ENCODE measurements around the gene SEMA5A. TPM values are rescaled to one million over a fixed set of nuclear protein-coding genes. Genes with fewer than 3 reads are reported as not detected.

The SEMA5A gene
- polyA plus RNA-seq, 1 donor (not counting 4 experiments of a cell fraction or from before 2014, with no cell fraction given) = 0.16 TPM

DNA sequence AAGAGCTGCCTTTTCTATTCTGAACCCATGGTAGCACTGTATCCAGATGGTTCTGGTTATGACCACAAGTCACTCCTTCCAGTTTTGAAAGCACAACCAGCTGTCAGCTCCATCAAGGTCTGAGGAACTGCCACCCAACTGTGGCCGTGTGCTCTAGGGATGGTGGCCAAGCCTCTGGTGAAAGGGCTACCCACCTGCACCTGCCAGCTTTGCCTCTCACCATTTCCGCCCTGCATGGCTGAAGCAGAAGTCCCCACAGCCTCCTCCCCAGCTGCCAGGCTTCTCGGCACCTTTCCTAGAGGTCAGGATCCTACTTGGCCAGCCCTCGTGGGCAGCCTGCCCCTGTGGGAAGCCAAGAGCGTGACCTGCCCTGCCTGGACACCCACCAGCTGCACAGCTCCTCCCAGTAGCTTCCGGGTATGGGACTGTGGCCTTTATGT lies 16.8 kb downstream of the SEMA5A start:
- Histone ChIP-seq H3K27me3 (ENCODE audit: control insufficient read depth, extremely low read depth, insufficient read depth, low read length) (no peaks in the 10 kb centered on the region), H2AFZ (ENCODE audit: control insufficient read depth, low read length) (no peak overlapping the region), H3K9me3 (ENCODE audit: control insufficient read depth, low read depth, low read length) (no peaks in the 10 kb centered on the region), H3K4me3 (ENCODE audit: control insufficient read depth in 2 of 3, extremely low read depth in 1 of 3, insufficient read depth in 2 of 3, low read depth in 1 of 3, low read length in 3 of 3) (no peak overlapping the region), H3K9ac (ENCODE audit: control insufficient read depth, extremely low read depth, insufficient read depth, low read length) (no peak overlapping the region), H3K79me2 (ENCODE audit: control insufficient read depth, insufficient read depth, low read length) (no peaks in the 10 kb centered on the region), H3K9me1 (ENCODE audit: control insufficient read depth, extremely low read depth, insufficient read depth, low read length) (no peaks in the 10 kb centered on the region), H3K4me1 (ENCODE audit: control insufficient read depth, extremely low read depth, insufficient read depth, low read length) (no peaks in the 10 kb centered on the region), H4K20me1 (ENCODE audit: control insufficient read depth, extremely low read depth, insufficient read depth, low read length) (no peaks in the 10 kb centered on the region), H3K4me2 (ENCODE audit: control insufficient read depth, extremely low read depth, insufficient read depth, low read depth, low read length) (no peak overlapping the region), H3K36me3 (ENCODE audit: control insufficient read depth in 2 of 2, extremely low read depth in 1 of 2, insufficient read depth in 2 of 2, low read length in 2 of 2) (no peaks in the 10 kb centered on the region), H3K27ac (ENCODE audit: control insufficient read depth, insufficient read depth, low read length) (no peak overlapping the region)
- FAIRE-seq (no peak), DNase-seq (ENCODE audit: low read depth, low spot score) (no peak)
- dilution Hi-C loops (cut with MboI; ENCODE audit: extremely low pct_ligation_motif_present, low sequenced_read_pairs) = no loop called here
- TF ChIP-seq CTCF (optimal IDR thresholded peaks at IDR 0.05 in 1 of 3, IDR thresholded peaks at IDR 0.05 in 1 of 3, conservative IDR thresholded peaks at IDR 0.05 in 1 of 3; ENCODE audit: extremely low read depth in 1 of 3, insufficient read depth in 2 of 3, low read length in 3 of 3) = no peak

- no peaks in the 10 kb centered on the region for H3K9me3 ChIP-seq (ENCODE audit: control insufficient read depth, low read depth, low read length)
- DNase-seq (ENCODE audit: low read depth, low spot score) (no peak), FAIRE-seq (no peak)
- H3K4me3 ChIP-seq (ENCODE audit: control insufficient read depth in 2 of 3, extremely low read depth in 1 of 3, insufficient read depth in 2 of 3, low read depth in 1 of 3, low read length in 3 of 3) = no peak overlapping the region
- H4K20me1 ChIP-seq (ENCODE audit: control insufficient read depth, extremely low read depth, insufficient read depth, low read length) = no peaks in the 10 kb centered on the region
- no peaks in the 10 kb centered on the region for H3K36me3 ChIP-seq (ENCODE audit: control insufficient read depth in 2 of 2, extremely low read depth in 1 of 2, insufficient read depth in 2 of 2, low read length in 2 of 2)
- H3K79me2 ChIP-seq (ENCODE audit: control insufficient read depth, insufficient read depth, low read length) = no peaks in the 10 kb centered on the region
- dilution Hi-C loops (cut with MboI; ENCODE audit: extremely low pct_ligation_motif_present, low sequenced_read_pairs) = no loop called here
- TF ChIP-seq CTCF (optimal IDR thresholded peaks at IDR 0.05 in 1 of 3, IDR thresholded peaks at IDR 0.05 in 1 of 3, conservative IDR thresholded peaks at IDR 0.05 in 1 of 3; ENCODE audit: extremely low read depth in 1 of 3, insufficient read depth in 2 of 3, low read length in 3 of 3) = no peak
- TF ChIP-seq EZH2 (IDR thresholded peaks at IDR 0.05; ENCODE audit: low read length) = no peak
- no peak overlapping the region for H3K4me2 ChIP-seq (ENCODE audit: control insufficient read depth, extremely low read depth, insufficient read depth, low read depth, low read length)
- no peak overlapping the region for H2AFZ ChIP-seq (ENCODE audit: control insufficient read depth, low read length)
- no peaks in the 10 kb centered on the region for H3K4me1 ChIP-seq (ENCODE audit: control insufficient read depth, extremely low read depth, insufficient read depth, low read length)
- no peak overlapping the region for H3K27ac ChIP-seq (ENCODE audit: control insufficient read depth, insufficient read depth, low read length)
- H3K9me1 ChIP-seq (ENCODE audit: control insufficient read depth, extremely low read depth, insufficient read depth, low read length) = no peaks in the 10 kb centered on the region
- no peak overlapping the region for H3K9ac ChIP-seq (ENCODE audit: control insufficient read depth, extremely low read depth, insufficient read depth, low read length)
- no peaks in the 10 kb centered on the region for H3K27me3 ChIP-seq (ENCODE audit: control insufficient read depth, extremely low read depth, insufficient read depth, low read length)
Measured at GRCh38 chr5:9524941-9525340, 20.9 kb downstream of the SEMA5A start.

Measured in keratinocyte (primary cell).